ENCODE results near the gene FGR.

Gene FGR

GRCh38 chr1:27574001-27574781 lies 60.8 kb downstream of the FGR start:
- no peaks in the 10 kb centered on the region for H3K27me3 ChIP-seq (ENCODE audit: low read length)
- H3K9me2 ChIP-seq (replicated peaks; ENCODE audit: insufficient read depth, low read length), result no peaks in the 10 kb centered on the region
- no peak overlapping the region for H3K4me3 ChIP-seq (ENCODE audit: insufficient read depth, low read length, poor library complexity, severe bottlenecking)
- 0 out of 2 replicates have a peak, but pooled peaks cover under 1% of the 10 kb centered on the region for H4K20me1 ChIP-seq (ENCODE audit: low read depth, low read length)
- H2AFZ ChIP-seq (ENCODE audit: low read depth, low read length, severe bottlenecking), result no peak overlapping the region
- H3K27ac ChIP-seq (ENCODE audit: low read depth, low read length), result no peak overlapping the region
- no peak overlapping the region for H3K4me2 ChIP-seq (ENCODE audit: low read depth, low read length, poor library complexity, severe bottlenecking)
- no peak for TF ChIP-seq EZH2phosphoT487 (conservative IDR thresholded peaks at IDR 0.05; ENCODE audit: low read length)
- TF ChIP-seq, protein P1, sequence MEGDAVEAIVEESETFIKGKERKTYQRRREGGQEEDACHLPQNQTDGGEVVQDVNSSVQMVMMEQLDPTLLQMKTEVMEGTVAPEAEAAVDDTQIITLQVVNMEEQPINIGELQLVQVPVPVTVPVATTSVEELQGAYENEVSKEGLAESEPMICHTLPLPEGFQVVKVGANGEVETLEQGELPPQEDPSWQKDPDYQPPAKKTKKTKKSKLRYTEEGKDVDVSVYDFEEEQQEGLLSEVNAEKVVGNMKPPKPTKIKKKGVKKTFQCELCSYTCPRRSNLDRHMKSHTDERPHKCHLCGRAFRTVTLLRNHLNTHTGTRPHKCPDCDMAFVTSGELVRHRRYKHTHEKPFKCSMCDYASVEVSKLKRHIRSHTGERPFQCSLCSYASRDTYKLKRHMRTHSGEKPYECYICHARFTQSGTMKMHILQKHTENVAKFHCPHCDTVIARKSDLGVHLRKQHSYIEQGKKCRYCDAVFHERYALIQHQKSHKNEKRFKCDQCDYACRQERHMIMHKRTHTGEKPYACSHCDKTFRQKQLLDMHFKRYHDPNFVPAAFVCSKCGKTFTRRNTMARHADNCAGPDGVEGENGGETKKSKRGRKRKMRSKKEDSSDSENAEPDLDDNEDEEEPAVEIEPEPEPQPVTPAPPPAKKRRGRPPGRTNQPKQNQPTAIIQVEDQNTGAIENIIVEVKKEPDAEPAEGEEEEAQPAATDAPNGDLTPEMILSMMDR (IDR thresholded peaks at IDR 0.05; ENCODE audit: insufficient read depth, low read length, poor library complexity, severe bottlenecking), result no peak
- H3K79me2 ChIP-seq (ENCODE audit: insufficient read depth, low read length), result no peaks in the 10 kb centered on the region
- peaks cover 3% of the 10 kb centered on the region; the same call in 1 of the 2 replicates for H3F3A ChIP-seq (ENCODE audit: insufficient read depth)
- no peaks in the 10 kb centered on the region for H3K36me3 ChIP-seq (ENCODE audit: low read length)
- H3K9me3 ChIP-seq (ENCODE audit: insufficient read depth, low read length), result no peaks in the 10 kb centered on the region
- no peak overlapping the region for H3K9ac ChIP-seq (ENCODE audit: low read length)

- Histone ChIP-seq H3K36me3 (ENCODE audit: low read length) (no peaks in the 10 kb centered on the region), H3K9ac (ENCODE audit: low read length) (no peak overlapping the region), H2AFZ (ENCODE audit: low read depth, low read length, severe bottlenecking) (no peak overlapping the region), H4K20me1 (ENCODE audit: low read depth, low read length) (no peaks in the 10 kb centered on the region), H3K27me3 (ENCODE audit: low read length) (no peaks in the 10 kb centered on the region), H3K27ac (ENCODE audit: low read depth, low read length) (no peak overlapping the region), H3K4me2 (ENCODE audit: low read depth, low read length, poor library complexity, severe bottlenecking) (no peak overlapping the region), H3K9me2 (replicated peaks; ENCODE audit: insufficient read depth, low read length) (no peaks in the 10 kb centered on the region), H3F3A (ENCODE audit: insufficient read depth) (peaks cover 6% of the 10 kb centered on the region; the same call in 1 of the 2 replicates), H3K4me3 (ENCODE audit: insufficient read depth, low read length, poor library complexity, severe bottlenecking) (no peak overlapping the region), H3K9me3 (ENCODE audit: insufficient read depth, low read length) (no peaks in the 10 kb centered on the region), H3K79me2 (ENCODE audit: insufficient read depth, low read length) (no peaks in the 10 kb centered on the region)
- no peak for TF ChIP-seq EZH2phosphoT487 (conservative IDR thresholded peaks at IDR 0.05; ENCODE audit: low read length)
- TF ChIP-seq, protein P1 (IDR thresholded peaks at IDR 0.05; ENCODE audit: insufficient read depth, low read length, poor library complexity, severe bottlenecking), result no peak
These were observed 62.1 kb downstream of the FGR start for GRCh38 chr1:27572679-27573426.

GRCh38 chr1:27572019-27572678 lies 62.8 kb downstream of the FGR start:
- Histone ChIP-seq H3F3A (ENCODE audit: insufficient read depth) (peaks cover 6% of the 10 kb centered on the region; the same call in 1 of the 2 replicates), H3K9me3 (ENCODE audit: insufficient read depth, low read length) (no peaks in the 10 kb centered on the region), H3K4me3 (ENCODE audit: insufficient read depth, low read length, poor library complexity, severe bottlenecking) (no peak overlapping the region), H3K36me3 (ENCODE audit: low read length) (no peaks in the 10 kb centered on the region), H3K27ac (ENCODE audit: low read depth, low read length) (no peak overlapping the region), H2AFZ (ENCODE audit: low read depth, low read length, severe bottlenecking) (no peak overlapping the region), H3K79me2 (ENCODE audit: insufficient read depth, low read length) (no peaks in the 10 kb centered on the region), H3K27me3 (ENCODE audit: low read length) (no peaks in the 10 kb centered on the region), H3K4me2 (ENCODE audit: low read depth, low read length, poor library complexity, severe bottlenecking) (no peak overlapping the region), H3K9ac (ENCODE audit: low read length) (no peak overlapping the region), H3K9me2 (replicated peaks; ENCODE audit: insufficient read depth, low read length) (no peaks in the 10 kb centered on the region), H4K20me1 (ENCODE audit: low read depth, low read length) (no peaks in the 10 kb centered on the region)
- TF ChIP-seq, protein P1 (IDR thresholded peaks at IDR 0.05; ENCODE audit: insufficient read depth, low read length, poor library complexity, severe bottlenecking), result no peak
- no peak for TF ChIP-seq EZH2phosphoT487 (conservative IDR thresholded peaks at IDR 0.05; ENCODE audit: low read length)

Data from SU-DHL-6 (cell line).